Retinal pigment epithelial cell (primary cell): ENCODE results near the gene SCAMP3.

Experiments used
- DNase-seq: peaks from one replicate; pipeline ENCODE4 v3.0.0-alpha.2; 2010; ENCODE audit warnings: low read depth
- H3K4me3 ChIP-seq: 2 replicates; pipeline ENCODE4 v1.5.1; 2011; ENCODE audit warnings: mild to moderate bottlenecking, low read length, control low read depth, moderate library complexity
- TF ChIP-seq, protein P1 (sequence below): conservative IDR thresholded peaks from 2 replicates; pipeline ENCODE4 v1.5.1; 2011; ENCODE audit warnings: low read depth, low read length, control low read depth, inconsistent platforms

Gene SCAMP3

GRCh38 chr1:155266553-155266952 is 4.4 kb upstream of the SCAMP3 start:
- TF ChIP-seq, protein P1, sequence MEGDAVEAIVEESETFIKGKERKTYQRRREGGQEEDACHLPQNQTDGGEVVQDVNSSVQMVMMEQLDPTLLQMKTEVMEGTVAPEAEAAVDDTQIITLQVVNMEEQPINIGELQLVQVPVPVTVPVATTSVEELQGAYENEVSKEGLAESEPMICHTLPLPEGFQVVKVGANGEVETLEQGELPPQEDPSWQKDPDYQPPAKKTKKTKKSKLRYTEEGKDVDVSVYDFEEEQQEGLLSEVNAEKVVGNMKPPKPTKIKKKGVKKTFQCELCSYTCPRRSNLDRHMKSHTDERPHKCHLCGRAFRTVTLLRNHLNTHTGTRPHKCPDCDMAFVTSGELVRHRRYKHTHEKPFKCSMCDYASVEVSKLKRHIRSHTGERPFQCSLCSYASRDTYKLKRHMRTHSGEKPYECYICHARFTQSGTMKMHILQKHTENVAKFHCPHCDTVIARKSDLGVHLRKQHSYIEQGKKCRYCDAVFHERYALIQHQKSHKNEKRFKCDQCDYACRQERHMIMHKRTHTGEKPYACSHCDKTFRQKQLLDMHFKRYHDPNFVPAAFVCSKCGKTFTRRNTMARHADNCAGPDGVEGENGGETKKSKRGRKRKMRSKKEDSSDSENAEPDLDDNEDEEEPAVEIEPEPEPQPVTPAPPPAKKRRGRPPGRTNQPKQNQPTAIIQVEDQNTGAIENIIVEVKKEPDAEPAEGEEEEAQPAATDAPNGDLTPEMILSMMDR: no peak
- no peak overlapping the region for H3K4me3 ChIP-seq
- no peak for DNase-seq

DNA sequence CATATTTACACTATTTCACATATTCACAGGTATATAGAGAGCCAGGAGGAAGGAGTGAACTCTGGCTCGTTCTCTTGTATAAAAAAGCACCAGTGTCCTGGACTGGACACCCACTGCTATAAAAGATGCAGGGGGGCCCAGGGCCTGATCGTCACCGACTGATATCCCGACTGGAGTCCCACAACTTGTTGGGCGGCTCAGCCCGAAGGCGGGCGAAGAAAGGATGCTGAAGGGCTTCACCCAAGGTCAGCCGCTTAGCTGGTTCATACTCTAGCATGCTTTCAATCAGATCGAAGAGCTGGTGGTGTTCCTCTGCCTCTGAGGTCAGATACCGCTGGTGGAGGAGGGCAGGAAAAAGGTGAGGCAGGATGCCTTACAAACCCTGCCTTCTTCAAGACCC is 907 bp upstream of the SCAMP3 start:
- DNase-seq: no peak
- no peak overlapping the region for H3K4me3 ChIP-seq
- TF ChIP-seq, protein P1: no peak

DNA sequence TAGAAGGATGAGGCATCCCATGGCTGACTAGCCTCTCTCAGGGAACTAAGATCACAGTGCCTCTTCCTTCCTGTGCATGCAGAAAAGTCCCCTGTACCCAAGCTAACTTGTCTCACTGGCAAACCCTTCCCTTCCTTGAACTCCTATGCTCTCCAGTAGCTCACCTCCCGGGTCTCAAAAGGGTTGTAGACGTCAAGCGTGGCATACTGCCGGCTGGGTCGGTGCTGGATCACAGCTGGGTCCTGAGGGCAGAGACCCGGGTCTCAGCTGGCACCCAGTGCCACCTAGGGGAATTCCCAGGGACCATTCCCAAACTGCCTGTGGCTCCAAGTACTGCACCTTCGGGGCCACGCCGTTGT is 688 bp downstream of the SCAMP3 start:
- no peak for DNase-seq

GRCh38 chr1:155260276-155260675 is 1.9 kb downstream of the SCAMP3 start:
- no peak overlapping the region for H3K4me3 ChIP-seq
- DNase-seq: no peak
- TF ChIP-seq, protein P1: no peak

More for the DNA sequence above, 688 bp downstream of the SCAMP3 start:
- peak overlapping the region; percentile 90 for H3K4me3 ChIP-seq
- TF ChIP-seq, protein P1: peak; percentile 11

- no peak for DNase-seq
- TF ChIP-seq, protein P1: no peak
- H3K4me3 ChIP-seq: peak overlapping the region; percentile 76
Observed at GRCh38 chr1:155256058-155256852, 5.9 kb downstream of the SCAMP3 start.

- TF ChIP-seq, protein P1: no peak
- peak within 1 kb of the TSS; percentile 76 for H3K4me3 ChIP-seq
- no peak for DNase-seq
Observed at GRCh38 chr1:155255243-155256007, 6.7 kb downstream of the SCAMP3 start, which contains the start of gene ENTREP3. Gene ENTREP3, minus strand, starts transcription at chr1:155255483. Its CDS starts 606 bp downstream, at chr1:155254877.

DNA sequence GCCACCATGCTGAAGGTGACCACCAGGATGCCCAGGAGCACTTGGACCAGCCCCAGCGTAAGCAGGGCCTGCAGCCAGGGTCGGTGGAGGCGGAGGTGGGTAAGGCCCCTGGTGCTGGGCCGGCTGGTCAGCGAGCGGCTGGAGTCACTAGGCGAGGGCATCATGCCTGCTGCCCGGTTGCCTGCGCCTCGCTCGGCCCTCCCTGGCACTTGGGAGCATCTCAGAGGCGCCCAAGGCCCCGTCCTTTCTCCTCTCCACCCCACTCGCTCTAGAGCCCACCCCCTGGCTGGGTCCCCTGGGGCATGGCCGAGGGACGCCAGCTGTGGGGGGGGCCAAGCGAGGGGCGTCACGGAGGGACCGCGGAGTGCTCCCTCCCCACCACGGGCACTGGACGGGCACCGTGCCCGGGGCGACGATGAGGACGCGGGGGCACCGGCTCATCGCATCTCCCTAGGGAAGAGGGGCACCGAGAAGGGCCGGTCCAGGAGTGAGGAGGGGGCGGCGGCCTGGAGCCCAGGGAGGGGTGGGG is 7.4 kb downstream of the SCAMP3 start:
- TF ChIP-seq, protein P1: no peak
- no peak for DNase-seq
- peak overlapping the region; percentile 76 for H3K4me3 ChIP-seq
